HepG2 (cell line): Measurements from ENCODE around the gene SPATA13. TPM values are rescaled to one million over a fixed set of nuclear protein-coding genes. Genes with fewer than 3 reads are reported as not detected.

ENCODE experiments used
- ATAC-seq: fragments of 200-7000 bp; cut with Tn5 transposase; 3 replicates; pipeline ENCODE4 v1.9.1; 2020; ENCODE audit warnings: mild to moderate bottlenecking, moderate library complexity
- BruUV-seq: library from RNA; stranded (reverse); fragments of 400-500 nt; replicated peaks from 2 replicates; lab custom pipeline; 2021; lab: Mats Ljungman, UMichigan
- CTCF ChIA-PET: fragments of 300-600 bp; formaldehyde crosslinking; extraction: SDS; loops from one replicate; lab custom pipeline; 2021; ENCODE audit warnings: low total read pairs, inconsistent platforms, low intra/inter-chr PET ratio; lab: Yijun Ruan, JAX
- POLR2A ChIA-PET: fragments of 350-600 bp; sonication (Branson Sonifier 250); formaldehyde crosslinking; loops from one replicate; lab custom pipeline; 2020; ENCODE audit warnings: antibody characterized with exemption, inconsistent platforms; lab: Yijun Ruan, JAX
- DNase-seq: peaks from one replicate; pipeline ENCODE4 v3.0.0-alpha.2; 2015; ENCODE audit warnings: low spot score
- FAIRE-seq: peaks from 3 replicates; lab custom pipeline; 2011; peaks lifted over from hg19 to GRCh38; lab: Jason Lieb, UNC
- H2AFZ ChIP-seq: one replicate; pipeline ENCODE4 v1.6.1; 2011; ENCODE audit warnings: low read length, inconsistent platforms
- H3K27ac ChIP-seq: fragments of 300-600 bp; 3 replicates; pipeline ENCODE4 v1.8.0; 2011; ENCODE audit warnings: mixed run types, mild to moderate bottlenecking, mixed read lengths, low read length, inconsistent platforms; ENCODE audit not compliant: insufficient read depth; ENCODE audit errors: extremely low read length
- H3K27me3 ChIP-seq, 2 experiments: fragments of 200-600 bp in 1 of 2; 2 replicates in 1 of 2; 3 replicates in 1 of 2; pipeline versions ENCODE4 v1.6.0 to v1.8.0; 2011; ENCODE audit warnings: low read length in 2 of 2, mild to moderate bottlenecking in 2 of 2, moderate library complexity in 2 of 2, inconsistent platforms in 1 of 2; ENCODE audit not compliant: insufficient read depth in 2 of 2, control insufficient read depth in 1 of 2
- H3K36me3 ChIP-seq, 2 experiments: fragments of 200-600 bp in 1 of 2; replicated peaks in 1 of 2; 2 replicates in 1 of 2; 3 replicates in 1 of 2; pipeline versions ENCODE4 v1.5.1 to v1.8.0; 2011; ENCODE audit warnings: low read length in 2 of 2, inconsistent platforms in 1 of 2; ENCODE audit not compliant: insufficient read depth in 2 of 2, control insufficient read depth in 1 of 2
- H3K4me1 ChIP-seq: 2 replicates; pipeline ENCODE4 v1.5.1; 2012; ENCODE audit warnings: low read length, inconsistent platforms; ENCODE audit not compliant: insufficient read depth
- H3K4me2 ChIP-seq: 2 replicates; pipeline ENCODE4 v1.6.0; 2011; ENCODE audit warnings: low read depth, low read length, inconsistent platforms
- H3K4me3 ChIP-seq, 3 experiments: fragments of 200-600 bp in 1 of 3; sonication (generic), shearing (Covaris generic) in 1 of 3; replicated peaks in 1 of 3; 2 replicates each; pipeline ENCODE4 v1.5.1; 2011 to 2016; ENCODE audit warnings: low read length in 3 of 3, inconsistent platforms in 2 of 3, low read depth in 2 of 3, mild to moderate bottlenecking in 2 of 3, control low read depth in 1 of 3, mixed read lengths in 1 of 3; ENCODE audit not compliant: insufficient read depth in 1 of 3
- H3K79me2 ChIP-seq: one replicate; pipeline ENCODE4 v1.6.1; 2011; ENCODE audit warnings: low read length, inconsistent platforms; ENCODE audit not compliant: insufficient read depth
- H3K9ac ChIP-seq: 2 replicates; pipeline ENCODE4 v1.6.0; 2011; ENCODE audit warnings: mild to moderate bottlenecking, low read depth, low read length, inconsistent platforms; ENCODE audit not compliant: insufficient read depth
- H3K9me3 ChIP-seq: 2 replicates; pipeline ENCODE4 v1.5.1; 2012; ENCODE audit warnings: mild to moderate bottlenecking, low read length
- H4K20me1 ChIP-seq: 2 replicates; pipeline ENCODE4 v1.6.0; 2011; ENCODE audit warnings: inconsistent platforms, mild to moderate bottlenecking, low read length, moderate library complexity; ENCODE audit not compliant: insufficient read depth
- ETV6 ChIP-seq: sonication (generic); formaldehyde crosslinking; conservative IDR thresholded peaks from 2 replicates; pipeline ENCODE4 v1.4.0; 2020; ENCODE audit warnings: missing genetic modification reagents
- NFYC ChIP-seq: IDR thresholded peaks from 2 replicates; pipeline ENCODE4 v1.6.1; 2016; ENCODE audit warnings: missing genetic modification reagents, missing compliant biosample characterization
- RBAK ChIP-seq: sonication (generic); formaldehyde crosslinking; IDR thresholded peaks from 2 replicates; pipeline ENCODE4 v1.5.1; 2020; ENCODE audit warnings: mild to moderate bottlenecking, missing genetic modification reagents
- REPIN1 ChIP-seq: sonication (generic); formaldehyde crosslinking; IDR thresholded peaks from 2 replicates; pipeline ENCODE4 v1.8.0; 2022; ENCODE audit warnings: missing genetic modification reagents, low read depth, mild to moderate bottlenecking, borderline replicate concordance
- RFX5 ChIP-seq: IDR thresholded peaks from 2 replicates; pipeline ENCODE4 v1.6.1; 2011; ENCODE audit warnings: low read depth, low read length, improper control_type of control experiment
- RNF219 ChIP-seq: sonication (generic); formaldehyde crosslinking; IDR thresholded peaks from 2 replicates; pipeline ENCODE4 v1.5.0; 2020; ENCODE audit warnings: mild to moderate bottlenecking, missing genetic modification reagents
- SMARCC2 ChIP-seq: fragments of 450-650 bp; IDR thresholded peaks from 2 replicates; pipeline ENCODE4 v1.6.1; 2017; ENCODE audit warnings: antibody characterized with exemption, mild to moderate bottlenecking
- SOX5 ChIP-seq: IDR thresholded peaks from 2 replicates; pipeline ENCODE4 v1.6.1; 2016; ENCODE audit warnings: borderline replicate concordance
- TBX3 ChIP-seq: fragments of 450-650 bp; IDR thresholded peaks from 2 replicates; pipeline ENCODE4 v1.6.1; 2017; ENCODE audit warnings: antibody characterized with exemption, mild to moderate bottlenecking, inconsistent platforms, borderline replicate concordance
- ZBTB49 ChIP-seq: sonication (generic); formaldehyde crosslinking; IDR thresholded peaks from 2 replicates; pipeline ENCODE4 v1.4.0; 2020; ENCODE audit warnings: missing genetic modification reagents, borderline replicate concordance
- ZNF761 ChIP-seq: sonication (generic); formaldehyde crosslinking; conservative IDR thresholded peaks from 2 replicates; pipeline ENCODE4 v1.4.0; 2020; ENCODE audit warnings: mild to moderate bottlenecking, missing genetic modification reagents
- WGBS: methylation state at CpG from one replicate; pipeline ENCODE4 v1.1.6; 2017; ENCODE audit warnings: low lambda C conversion rate; 5-methylcytosine and 5-hydroxymethylcytosine counted together
- in situ Hi-C: cut with HindIII; loops from 2 replicates; pipeline ENCODE4 v1.10.0; 2017; ENCODE audit warnings: low pct_unique_long_range_greater_than_20kb; ENCODE audit not compliant: extremely low pct_ligation_motif_present
- intact Hi-C: fragments of 100-400 bp; cut with micrococcal nuclease; formaldehyde crosslinking; loops from one replicate; pipeline ENCODE4 v1.10.0; 2022; ENCODE audit not compliant: unreplicated experiment
- polyA plus RNA-seq, 8 experiments: library from polyadenylated mRNA; depleted of rRNA in 3 of 8; stranded (reverse) in 7 of 8; unstranded in 1 of 8; fragments of >200 nt; fragmentation: Illumina TruSeq in 4 of 8; extraction: Trizol in 4 of 8; gene quantifications; 2 replicates each; pipeline versions ENCODE4 v1.2.1 to v1.2.3, GENCODE V29; 2011 to 2016; ENCODE audit warnings: low read depth in 4 of 8, missing spikeins in 1 of 8, mixed read lengths in 1 of 8; ENCODE audit not compliant: insufficient read depth in 1 of 8
- total RNA-seq, 5 experiments: library from RNA; depleted of rRNA; stranded (reverse); fragments of >200 nt; fragmentation: Illumina TruSeq; extraction: Trizol; gene quantifications; 2 replicates each; pipeline ENCODE4 v1.2.3, GENCODE V29; 2016; ENCODE audit warnings: low read depth in 1 of 5

The SPATA13 gene
- total and polyA plus RNA-seq, 2 of the 13 experiments (the other 11 are each of a cell fraction or from before 2014, with no cell fraction given) = 11.3 to 14.2 TPM

GRCh38 chr13:24145240-24145639 is 15.3 kb upstream of the SPATA13 start:
- ATAC-seq (no peak), DNase-seq (no peak), FAIRE-seq (no peak)
- H3K9me3 ChIP-seq = no peaks in the 10 kb centered on the region
- H4K20me1 ChIP-seq = no peaks in the 10 kb centered on the region
- H3K9ac ChIP-seq = no peak overlapping the region
- no peaks in the 10 kb centered on the region for H3K79me2 ChIP-seq
- H3K4me2 ChIP-seq = no peak overlapping the region
- H3K4me1 ChIP-seq = peaks cover 55% of the 10 kb centered on the region
- BruUV-seq = no TSS peak
- 4% methylated on average over 2 of the region's 2 CpGs for WGBS
- 0 out of 2 replicates have a peak, but pooled peaks have one; percentile 27 for TF ChIP-seq SOX5 (CRISPR knock-in tag)
- no peak for TF ChIP-seq ZNF761 (CRISPR knock-in tag)
- ChIA-PET POLR2A (no interaction called here), CTCF (no interaction called here)
- no peak overlapping the region for H3K4me3 ChIP-seq
- no peak overlapping the region for H3K27ac ChIP-seq
- intact Hi-C loops = loop anchor here (5.0 kb wide), 1 partner anchor 38 kb away; no protein-coding TSS in a partner anchor
- in situ Hi-C loops = no loop called here
- H3K27me3 ChIP-seq = peaks cover 0 to 5% of the 10 kb centered on the region in 2 experiments; a peak in 2 of 5 replicates
- H3K36me3 ChIP-seq = no peaks in the 10 kb centered on the region
- no peak overlapping the region for H2AFZ ChIP-seq

- Histone ChIP-seq H3K9me3 (no peaks in the 10 kb centered on the region), H3K27me3 (peaks cover 0 to 5% of the 10 kb centered on the region in 2 experiments; a peak in 2 of 5 replicates), H3K4me2 (no peak overlapping the region), H3K4me3 (no peak overlapping the region), H3K9ac (no peak overlapping the region), H4K20me1 (no peaks in the 10 kb centered on the region), H2AFZ (no peak overlapping the region), H3K27ac (no peak overlapping the region), H3K4me1 (peaks cover 55% of the 10 kb centered on the region), H3K36me3 (no peaks in the 10 kb centered on the region), H3K79me2 (no peaks in the 10 kb centered on the region)
- no peak for FAIRE-seq
- BruUV-seq = no TSS peak
- ChIA-PET CTCF (no interaction called here), POLR2A (no interaction called here)
- no peak for DNase-seq
- no peak for ATAC-seq
- WGBS = 68% methylated on average over 7 of the region's 7 CpGs
- in situ Hi-C loops (no loop called here), intact Hi-C loops (loop anchor here (5.0 kb wide), 1 partner anchor 38 kb away; no protein-coding TSS in a partner anchor)
- TF ChIP-seq RFX5 (no peak), REPIN1 (CRISPR knock-in tag) (no peak), ZBTB49 (CRISPR knock-in tag) (no peak), RBAK (CRISPR knock-in tag) (no peak), ETV6 (no peak), NFYC (CRISPR knock-in tag) (no peak), TBX3 (no peak), RNF219 (no peak), SMARCC2 (no peak)
These were observed 14.8 kb upstream of the SPATA13 start for GRCh38 chr13:24145674-24146073.
